ENCODE data around the gene DDX27. TPM values are rescaled to one million over a fixed set of nuclear protein-coding genes. Genes with fewer than 3 reads are reported as not detected.

The DDX27 gene
- total and polyA plus RNA-seq, 9 of the 15 experiments (the other 6 are each of a cell fraction or from before 2014, with no cell fraction given): 17.9 to 79.3 (median 57.0) TPM

GRCh38 chr20:49179368-49180277 is 39.6 kb upstream of the DDX27 start:
- no peaks in the 10 kb centered on the region for H3K9me1 ChIP-seq (ENCODE audit: control insufficient read depth, insufficient read depth, low read length)
- FAIRE-seq (no peak), DNase-seq (ENCODE audit: extremely low read depth in 1 of 4, low spot score in 3 of 4) (no peak), ATAC-seq (no peak)
- 28% methylated on average over 1 of the region's 1 CpG for WGBS (ENCODE audit: insufficient coverage, low coverage, missing lambda C conversion rate)
- POLR2A ChIA-PET: interaction anchor here (0.7 to 3.2 kb wide), 3 partner anchors 12 to 73 kb away, joined by 3 to 12 read pairs (median 3); no protein-coding TSS in a partner anchor
- H4K20me1 ChIP-seq (replicated peaks; ENCODE audit: control insufficient read depth, insufficient read depth, low read length): peaks cover 24% of the 10 kb centered on the region
- in situ Hi-C loops (cut with MboI): no loop called here
- no peak overlapping the region for H3K4me3 ChIP-seq
- peak in 1 of 3 experiments; percentile 20 for TF ChIP-seq YY1 (IDR thresholded peaks at IDR 0.05; ENCODE audit: borderline replicate concordance in 1 of 3, control insufficient read depth in 1 of 3, extremely low read depth in 1 of 3, insufficient read depth in 3 of 3, insufficient read length in 1 of 3, insufficient replicate concordance in 2 of 3, low read depth in 1 of 3, low read length in 2 of 3)
- TF ChIP-seq ELF1 (tag; IDR thresholded peaks at IDR 0.05): no peak
- peaks cover 27% of the 10 kb centered on the region for H3K36me3 ChIP-seq (ENCODE audit: control insufficient read depth, insufficient read depth, low read length)
- no peak overlapping the region for H3K9ac ChIP-seq (ENCODE audit: insufficient read depth in 1 of 2, low read depth in 2 of 2, low read length in 2 of 2)
- H3K27ac ChIP-seq (ENCODE audit: extremely low read depth, low read depth, low read length): no peak overlapping the region; the same call in 2 of the 3 replicates
- H3K4me2 ChIP-seq (ENCODE audit: insufficient read depth, low read length): no peak overlapping the region
- H3K27me3 ChIP-seq (ENCODE audit: control insufficient read depth in 2 of 2, insufficient read depth in 2 of 2, low read length in 2 of 2): no peaks in the 10 kb centered on the region
- CTCF ChIA-PET (ENCODE audit: low intra/inter-chr PET ratio): no interaction called here
- peaks cover 88% of the 10 kb centered on the region for H3K79me2 ChIP-seq (ENCODE audit: control insufficient read depth, insufficient read depth, low read length)
- no TSS peak for BruUV-seq (replicated peaks)
- intact Hi-C loops (cut with micrococcal nuclease): loop anchor here (5.0 kb wide), 1 partner anchor 38 kb away; the partner anchor contains the start of gene DDX27
- H3K9me3 ChIP-seq (replicated peaks; ENCODE audit: control insufficient read depth, insufficient read depth, low read depth, low read length): no peaks in the 10 kb centered on the region
- peaks cover 12 to 25% of the 10 kb centered on the region in 2 experiments; a peak in 3 of 5 replicates for H3K4me1 ChIP-seq (replicated peaks in 1 of 2; ENCODE audit: control insufficient read depth in 2 of 2, insufficient read depth in 2 of 2, low read length in 2 of 2)
- no peak overlapping the region for H2AFZ ChIP-seq (ENCODE audit: low read depth, low read length)
